ENCODE measurements around the gene AMN1. TPM values are rescaled to one million over a fixed set of nuclear protein-coding genes. Genes with fewer than 3 reads are reported as not detected.

Gene AMN1
- total and polyA plus RNA-seq, 2 of the 13 experiments (the other 11 are each of a cell fraction or from before 2014, with no cell fraction given) = 7.5 to 26.5 TPM

DNA sequence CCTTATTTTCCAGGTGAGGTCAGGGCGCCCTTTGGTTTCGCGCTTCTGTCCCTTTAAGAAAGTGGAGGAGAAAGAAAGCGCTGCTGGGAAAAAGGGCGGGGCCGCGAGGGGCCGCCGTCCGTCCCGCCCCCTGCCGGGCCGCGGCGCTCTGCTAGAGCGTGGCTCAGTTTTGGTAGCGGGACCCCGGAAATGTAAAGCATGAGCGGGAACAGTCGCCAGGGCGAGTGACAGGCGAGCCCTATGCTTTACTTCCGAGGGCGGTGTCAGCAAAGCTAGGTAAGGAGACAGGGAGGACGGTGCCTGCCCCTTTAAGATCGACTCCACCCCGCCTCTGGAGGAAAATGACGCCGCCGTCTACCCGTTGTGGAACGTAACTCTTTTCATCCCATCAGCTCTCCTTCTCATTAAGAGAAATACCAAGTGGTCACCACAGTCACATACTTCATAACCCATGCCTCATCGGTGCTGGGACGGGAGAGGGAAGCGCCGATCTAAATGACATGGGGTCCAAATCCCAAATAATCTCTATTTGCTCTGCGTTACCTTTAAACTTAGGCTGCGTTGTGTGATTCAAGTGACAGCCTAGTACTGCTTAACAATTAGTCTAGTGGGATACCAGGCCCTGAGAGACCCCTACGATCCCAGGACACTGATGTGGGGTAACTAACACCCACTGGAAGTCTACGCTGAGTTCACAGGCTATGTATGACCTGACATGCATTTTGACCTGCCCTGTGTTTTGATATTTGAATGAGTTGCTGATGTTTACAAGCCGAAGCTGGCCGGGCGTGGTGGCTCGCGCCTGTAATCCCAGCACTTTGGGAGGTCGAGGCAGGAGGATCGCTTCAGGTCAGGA, 69.5 kb downstream of the AMN1 start, which contains the start of gene ETFBKMT (continued):
- TF ChIP-seq SIN3B (IDR thresholded peaks at IDR 0.05; ENCODE audit: low read length) (no peak), ERF (CRISPR knock-in tag; IDR thresholded peaks at IDR 0.05) (peak; percentile 47; the same call in 1 of the 2 replicates), ZNF44 (CRISPR knock-in tag; IDR thresholded peaks at IDR 0.05) (no peak), ZFP90 (CRISPR knock-in tag; IDR thresholded peaks at IDR 0.05; ENCODE audit: borderline replicate concordance) (0 out of 2 replicates have a peak, but pooled peaks have one; percentile 23), NFKB2 (CRISPR knock-in tag; IDR thresholded peaks at IDR 0.05; ENCODE audit: borderline replicate concordance) (no peak; the same call in 1 of the 2 replicates), MLLT10 (CRISPR knock-in tag; IDR thresholded peaks at IDR 0.05) (no peak), ZNF703 (CRISPR knock-in tag; IDR thresholded peaks at IDR 0.05; ENCODE audit: borderline replicate concordance) (no peak), KLF13 (CRISPR knock-in tag; IDR thresholded peaks at IDR 0.05) (no peak), ZNF782 (CRISPR knock-in tag; IDR thresholded peaks at IDR 0.05; ENCODE audit: borderline replicate concordance) (no peak; the same call in 1 of the 2 replicates), ZBTB14 (CRISPR knock-in tag; IDR thresholded peaks at IDR 0.05) (no peak), ZNF468 (CRISPR knock-in tag; IDR thresholded peaks at IDR 0.05) (no peak), SMAD1 (CRISPR knock-in tag; IDR thresholded peaks at IDR 0.05; ENCODE audit: borderline replicate concordance, low read depth) (no peak; the same call in 1 of the 2 replicates), PPARG (CRISPR knock-in tag; conservative IDR thresholded peaks at IDR 0.05) (0 out of 2 replicates have a peak, but pooled peaks have one; percentile 26), SUZ12 (IDR thresholded peaks at IDR 0.05; ENCODE audit: low read depth, low read length) (no peak; the same call in 1 of the 2 replicates), BRD4 (CRISPR knock-in tag; IDR thresholded peaks at IDR 0.05) (no peak), RFX1 (IDR thresholded peaks at IDR 0.05) (no peak), FOXK2 (IDR thresholded peaks at IDR 0.05) (no peak), ISL2 (CRISPR knock-in tag; IDR thresholded peaks at IDR 0.05) (0 out of 2 replicates have a peak, but pooled peaks have one; percentile 6), TOPORS (CRISPR knock-in tag; IDR thresholded peaks at IDR 0.05) (no peak), ELF3 (CRISPR knock-in tag; IDR thresholded peaks at IDR 0.05) (peak; percentile 77; the same call in 1 of the 2 replicates), SP4 (CRISPR knock-in tag; IDR thresholded peaks at IDR 0.05) (peak; percentile 88), RAD21 (CRISPR knock-in tag; IDR thresholded peaks at IDR 0.05) (peak; percentile 57; the same call in 1 of the 2 replicates), ZNF556 (CRISPR knock-in tag; IDR thresholded peaks at IDR 0.05; ENCODE audit: borderline replicate concordance) (peak; percentile 51; the same call in 1 of the 2 replicates), KMT2B (CRISPR knock-in tag; IDR thresholded peaks at IDR 0.05) (peak; percentile 67), GABPB1 (CRISPR knock-in tag; IDR thresholded peaks at IDR 0.05) (peak; percentile 89), ZNF724P (CRISPR knock-in tag; IDR thresholded peaks at IDR 0.05; ENCODE audit: borderline replicate concordance) (no peak)
- TF ChIP-seq, protein P1, sequence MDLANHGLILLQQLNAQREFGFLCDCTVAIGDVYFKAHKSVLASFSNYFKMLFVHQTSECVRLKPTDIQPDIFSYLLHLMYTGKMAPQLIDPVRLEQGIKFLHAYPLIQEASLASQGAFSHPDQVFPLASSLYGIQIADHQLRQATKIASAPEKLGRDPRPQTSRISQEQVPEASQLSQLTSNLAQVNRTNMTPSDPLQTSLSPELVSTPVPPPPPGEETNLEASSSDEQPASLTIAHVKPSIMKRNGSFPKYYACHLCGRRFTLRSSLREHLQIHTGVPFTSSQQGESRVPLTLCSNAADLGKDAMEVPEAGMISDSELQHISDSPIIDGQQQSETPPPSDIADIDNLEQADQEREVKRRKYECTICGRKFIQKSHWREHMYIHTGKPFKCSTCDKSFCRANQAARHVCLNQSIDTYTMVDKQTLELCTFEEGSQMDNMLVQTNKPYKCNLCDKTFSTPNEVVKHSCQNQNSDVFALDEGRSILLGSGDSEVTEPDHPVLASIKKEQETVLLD (CRISPR knock-in tag; IDR thresholded peaks at IDR 0.05; ENCODE audit: low read depth) = no peak
- TF ChIP-seq, protein P2, sequence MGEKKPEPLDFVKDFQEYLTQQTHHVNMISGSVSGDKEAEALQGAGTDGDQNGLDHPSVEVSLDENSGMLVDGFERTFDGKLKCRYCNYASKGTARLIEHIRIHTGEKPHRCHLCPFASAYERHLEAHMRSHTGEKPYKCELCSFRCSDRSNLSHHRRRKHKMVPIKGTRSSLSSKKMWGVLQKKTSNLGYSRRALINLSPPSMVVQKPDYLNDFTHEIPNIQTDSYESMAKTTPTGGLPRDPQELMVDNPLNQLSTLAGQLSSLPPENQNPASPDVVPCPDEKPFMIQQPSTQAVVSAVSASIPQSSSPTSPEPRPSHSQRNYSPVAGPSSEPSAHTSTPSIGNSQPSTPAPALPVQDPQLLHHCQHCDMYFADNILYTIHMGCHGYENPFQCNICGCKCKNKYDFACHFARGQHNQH (CRISPR knock-in tag; IDR thresholded peaks at IDR 0.05) = peak; percentile 61; the same call in 1 of the 2 replicates
- TF ChIP-seq, protein P3, sequence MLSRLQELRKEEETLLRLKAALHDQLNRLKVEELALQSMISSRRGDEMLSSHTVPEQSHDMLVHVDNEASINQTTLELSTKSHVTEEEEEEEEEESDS (CRISPR knock-in tag; IDR thresholded peaks at IDR 0.05; ENCODE audit: borderline replicate concordance) = no peak; the same call in 1 of the 2 replicates

All from HepG2 (cell line).